Pancreas (tissue), 10 donors: Measurements from ENCODE around the gene YPEL5. TPM values are rescaled to one million over a fixed set of nuclear protein-coding genes. Genes with fewer than 3 reads are reported as not detected.

Source experiments
- ATAC-seq, 4 donors: fragments of 200-7000 bp; cut with Tn5 transposase; one replicate each; pipeline versions ENCODE4 v1.8.0 to v1.9.1; 2020; ENCODE audit warnings: mild to moderate bottlenecking in 4 of 4, moderate library complexity in 4 of 4
- DNase-seq, 6 donors: peaks; one replicate each; pipeline ENCODE4 v3.0.0-alpha.2; 2020
- FAIRE-seq: peaks from 2 replicates; lab custom pipeline; 2012; peaks lifted over from hg19 to GRCh38; lab: Jason Lieb, UNC
- H3K27ac ChIP-seq, 4 donors: fragments of 200-600 bp; sonication (generic); 1 replicate in 3 of 4; 2 replicates in 1 of 4; pipeline versions ENCODE4 v1.5.0 to v1.8.0; 2020
- H3K27me3 ChIP-seq, 4 donors: fragments of 200-600 bp; one replicate each; pipeline ENCODE4 v1.8.0; 2021
- H3K36me3 ChIP-seq, 3 donors: fragments of 200-600 bp; sonication (generic) in 1 of 3; one replicate each; pipeline versions ENCODE4 v1.5.0 to v1.8.0; 2020 to 2021
- H3K4me1 ChIP-seq, 3 donors: fragments of 200-600 bp; one replicate each; pipeline ENCODE4 v1.8.0; 2021
- H3K4me3 ChIP-seq, 4 donors: fragments of 200-600 bp; sonication (generic) in 2 of 4; one replicate each; pipeline versions ENCODE4 v1.5.0 to v1.8.0; 2020 to 2021
- H3K9me3 ChIP-seq, 4 donors: fragments of 200-600 bp; one replicate each; pipeline ENCODE4 v1.8.0; 2021
- WGBS, 2 donors: extraction: QIAGEN DNeasy Blood & Tissue Kit; methylation state at CpG; one replicate each; pipeline ENCODE4 v1.1.7; 2013; 5-methylcytosine and 5-hydroxymethylcytosine counted together
- intact Hi-C, 3 donors: fragments of 100-400 bp; cut with DNase I; formaldehyde crosslinking; loops; one replicate each; pipeline versions ENCODE4 v1.11.1 to v1.14.2; 2022
- polyA plus RNA-seq, 2 donors: library from polyadenylated mRNA; stranded (reverse); fragments of 200-250 nt; gene quantifications; one replicate each; pipeline ENCODE4 v1.2.3, GENCODE V29; 2013
- total RNA-seq, 6 donors: library from RNA; stranded (reverse); fragmentation: NEBNext Ultra II Directional in 4 of 6; extraction: Animal tissue kit (Norgen Biotek cat#: 25700) in 4 of 6; gene quantifications; one replicate each; pipeline versions ENCODE4 v1.2.1 to v1.2.4, GENCODE V29; 2021 to 2023
- TF ChIP-seq, protein P1 (sequence below), 4 donors: fragments of 200-600 bp; sonication (generic) in 3 of 4; IDR thresholded peaks; one replicate each; pipeline versions ENCODE4 v1.5.0 to v1.8.0; 2021; ENCODE audit warnings: antibody characterized with exemption in 4 of 4
- donor health status: healthy with polysubstance abuse.
- donor health status: DM: no; HTN: no; CAD: no; lungs with moderate emphysema.
- donor health status: DM: no; HTN: no; CAD: no.
- donor health status: control.
- donor health status: control.
- donor health status: Bipolar disorder and iron deficiency.
- donor health status: DM: yes; HTN: yes; CAD: no.
- donor health status: DM: no; HTN: no; CAD: no.
- donor health status: DM: no; HTN: no; CAD: no.
- donor health status: DM: yes; HTN: yes; CAD: no.

The YPEL5 gene
- total and polyA plus RNA-seq, 8 donors: 20.6 to 53.2 (median 27.1) TPM

- TF ChIP-seq, protein P1, sequence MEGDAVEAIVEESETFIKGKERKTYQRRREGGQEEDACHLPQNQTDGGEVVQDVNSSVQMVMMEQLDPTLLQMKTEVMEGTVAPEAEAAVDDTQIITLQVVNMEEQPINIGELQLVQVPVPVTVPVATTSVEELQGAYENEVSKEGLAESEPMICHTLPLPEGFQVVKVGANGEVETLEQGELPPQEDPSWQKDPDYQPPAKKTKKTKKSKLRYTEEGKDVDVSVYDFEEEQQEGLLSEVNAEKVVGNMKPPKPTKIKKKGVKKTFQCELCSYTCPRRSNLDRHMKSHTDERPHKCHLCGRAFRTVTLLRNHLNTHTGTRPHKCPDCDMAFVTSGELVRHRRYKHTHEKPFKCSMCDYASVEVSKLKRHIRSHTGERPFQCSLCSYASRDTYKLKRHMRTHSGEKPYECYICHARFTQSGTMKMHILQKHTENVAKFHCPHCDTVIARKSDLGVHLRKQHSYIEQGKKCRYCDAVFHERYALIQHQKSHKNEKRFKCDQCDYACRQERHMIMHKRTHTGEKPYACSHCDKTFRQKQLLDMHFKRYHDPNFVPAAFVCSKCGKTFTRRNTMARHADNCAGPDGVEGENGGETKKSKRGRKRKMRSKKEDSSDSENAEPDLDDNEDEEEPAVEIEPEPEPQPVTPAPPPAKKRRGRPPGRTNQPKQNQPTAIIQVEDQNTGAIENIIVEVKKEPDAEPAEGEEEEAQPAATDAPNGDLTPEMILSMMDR (IDR thresholded peaks at IDR 0.05): no peak
- no peaks in the 10 kb centered on the region for H3K9me3 ChIP-seq
- ATAC-seq: no peak
- 62 to 63% methylated on average over 5 of the region's 5 CpGs for WGBS, 2 donors
- no peak overlapping the region for H3K27ac ChIP-seq
- no peaks in the 10 kb centered on the region for H3K36me3 ChIP-seq
- peaks cover 0 to 5% (median 0%) of the 10 kb centered on the region in 3 donors for H3K4me1 ChIP-seq
- intact Hi-C loops: no loop called here
- H3K27me3 ChIP-seq: no peaks in the 10 kb centered on the region
- DNase-seq: no peak
- H3K4me3 ChIP-seq: no peak overlapping the region
- no peak for FAIRE-seq
These were observed 30.9 kb upstream of the YPEL5 start for GRCh38 chr2:30115981-30116285.

DNA sequence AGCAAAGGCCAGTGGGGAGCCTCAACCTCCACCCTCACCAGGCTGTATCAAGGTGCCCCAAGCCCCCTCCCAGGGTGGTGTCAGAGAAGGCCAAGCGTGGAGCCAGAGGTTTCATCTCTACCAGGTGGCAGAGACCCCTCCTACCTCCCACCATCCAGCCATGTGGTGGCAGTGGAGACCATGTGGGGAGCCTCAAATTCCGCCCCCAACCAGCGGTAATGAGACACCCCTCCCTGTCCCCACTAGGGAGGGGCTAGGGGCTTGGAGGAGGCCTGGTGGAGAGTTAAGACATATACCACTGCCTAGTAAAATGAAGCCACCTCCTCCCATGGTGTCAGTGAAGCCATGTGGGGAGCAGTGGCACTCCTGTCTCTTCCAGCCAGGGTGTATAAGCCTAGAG is 24.4 kb upstream of the YPEL5 start:
- H3K27ac ChIP-seq: no peak overlapping the region
- H3K4me1 ChIP-seq: no peaks in the 10 kb centered on the region
- TF ChIP-seq, protein P1 (IDR thresholded peaks at IDR 0.05): no peak
- no peak overlapping the region for H3K4me3 ChIP-seq
- intact Hi-C loops: no loop called here
- no peaks in the 10 kb centered on the region for H3K36me3 ChIP-seq
- ATAC-seq (no peak), FAIRE-seq (no peak), DNase-seq (peak in 1 of 6 donors; percentile 21)
- no peaks in the 10 kb centered on the region for H3K9me3 ChIP-seq
- WGBS, 2 donors: 89 to 91% methylated on average over 3 of the region's 3 CpGs
- H3K27me3 ChIP-seq: no peaks in the 10 kb centered on the region

- H3K27me3 ChIP-seq: no peaks in the 10 kb centered on the region
- H3K4me1 ChIP-seq: no peaks in the 10 kb centered on the region
- DNase-seq (no peak), FAIRE-seq (no peak), ATAC-seq (peak in 3 of 4 donors; percentile 37 to 64 (median 63))
- intact Hi-C loops: no loop called here
- H3K4me3 ChIP-seq: no peak overlapping the region
- no peaks in the 10 kb centered on the region for H3K9me3 ChIP-seq
- 70 to 84% methylated on average over 8 to 9 of the region's 9 CpGs for WGBS, 2 donors
- no peak overlapping the region for H3K27ac ChIP-seq
- TF ChIP-seq, protein P1 (IDR thresholded peaks at IDR 0.05): no peak
- H3K36me3 ChIP-seq: no peaks in the 10 kb centered on the region
These were observed 19.6 kb upstream of the YPEL5 start for GRCh38 chr2:30127016-30127893.

GRCh38 chr2:30134582-30134981 is 12.2 kb upstream of the YPEL5 start:
- TF ChIP-seq, protein P1 (IDR thresholded peaks at IDR 0.05): no peak
- no peak for FAIRE-seq
- Histone ChIP-seq H3K4me1 (no peaks in the 10 kb centered on the region), H3K36me3 (no peaks in the 10 kb centered on the region), H3K27me3 (no peaks in the 10 kb centered on the region), H3K9me3 (no peaks in the 10 kb centered on the region), H3K27ac (no peak overlapping the region), H3K4me3 (no peak overlapping the region)
- WGBS, 2 donors: 79 to 86% methylated on average over 5 of the region's 5 CpGs
- intact Hi-C loops: no loop called here
- no peak for DNase-seq
- no peak for ATAC-seq

- Histone ChIP-seq H3K27me3 (no peaks in the 10 kb centered on the region), H3K4me3 (no peak overlapping the region), H3K4me1 (no peaks in the 10 kb centered on the region), H3K27ac (no peak overlapping the region), H3K36me3 (no peaks in the 10 kb centered on the region), H3K9me3 (no peaks in the 10 kb centered on the region)
- WGBS, 2 donors: 70 to 75% methylated on average over 3 of the region's 3 CpGs
- FAIRE-seq (no peak), ATAC-seq (no peak), DNase-seq (no peak)
- intact Hi-C loops: no loop called here
- TF ChIP-seq, protein P1 (IDR thresholded peaks at IDR 0.05): no peak
These were observed 11.3 kb upstream of the YPEL5 start for GRCh38 chr2:30135541-30135940.
